Fibroblast of lung (primary cell): ENCODE data around the gene ZNF521. TPM values are rescaled to one million over a fixed set of nuclear protein-coding genes. Genes with fewer than 3 reads are reported as not detected.

Source experiments
- DNase-seq, 2 donors: peaks; one replicate each; pipeline versions ENCODE4 v3.0.0 to v3.0.0-alpha.2; 2010; ENCODE audit warnings: low read depth in 2 of 2
- H2AFZ ChIP-seq: 2 replicates; pipeline ENCODE4 v1.5.1; 2012; ENCODE audit warnings: low read length, control low read depth, inconsistent platforms
- H3K27ac ChIP-seq: 2 replicates; pipeline ENCODE4 v1.5.1; 2011; ENCODE audit warnings: low read length, control low read depth; ENCODE audit not compliant: insufficient read depth
- H3K27me3 ChIP-seq: 2 replicates; pipeline ENCODE4 v1.5.1; 2011; ENCODE audit warnings: mild to moderate bottlenecking, low read length; ENCODE audit not compliant: control insufficient read depth, insufficient read depth
- H3K36me3 ChIP-seq: 2 replicates; pipeline ENCODE4 v1.5.1; 2011; ENCODE audit warnings: low read length; ENCODE audit not compliant: control insufficient read depth, insufficient read depth
- H3K4me1 ChIP-seq: 2 replicates; pipeline ENCODE4 v1.5.1; 2011; ENCODE audit warnings: low read length; ENCODE audit not compliant: control insufficient read depth, insufficient read depth; ENCODE audit errors: extremely low read depth
- H3K4me2 ChIP-seq: 2 replicates; pipeline ENCODE4 v1.5.1; 2011; ENCODE audit warnings: low read length, control low read depth; ENCODE audit not compliant: insufficient read depth; ENCODE audit errors: extremely low read depth
- H3K4me3 ChIP-seq, 4 experiments: fragments of 200-600 bp in 1 of 4; sonication (generic) in 1 of 4; replicated peaks in 1 of 4; 2 replicates each; pipeline ENCODE4 v1.5.1; 2011 to 2016; ENCODE audit warnings: low read length in 4 of 4, low read depth in 3 of 4, mild to moderate bottlenecking in 3 of 4, control low read depth in 2 of 4, inconsistent platforms in 1 of 4, mixed read lengths in 1 of 4; ENCODE audit not compliant: insufficient read depth in 1 of 4; ENCODE audit errors: control extremely low read depth in 1 of 4
- H3K79me2 ChIP-seq: 2 replicates; pipeline ENCODE4 v1.5.1; 2012; ENCODE audit warnings: mild to moderate bottlenecking, low read length, inconsistent platforms; ENCODE audit not compliant: control insufficient read depth, insufficient read depth
- H3K9ac ChIP-seq: 2 replicates; pipeline ENCODE4 v1.5.1; 2011; ENCODE audit warnings: mild to moderate bottlenecking, low read length, control low read depth; ENCODE audit not compliant: insufficient read depth
- H3K9me3 ChIP-seq: 2 replicates; pipeline ENCODE4 v1.5.1; 2012; ENCODE audit warnings: low read depth, low read length; ENCODE audit not compliant: control insufficient read depth, insufficient read depth
- H4K20me1 ChIP-seq: 2 replicates; pipeline ENCODE4 v1.5.1; 2011; ENCODE audit warnings: low read length; ENCODE audit not compliant: control insufficient read depth, insufficient read depth; ENCODE audit errors: extremely low read depth
- CTCF ChIP-seq, 2 donors: IDR thresholded peaks in 1 of 2; conservative IDR thresholded peaks in 1 of 2; 1 replicate in 1 of 2; 2 replicates in 1 of 2; pipeline ENCODE4 v1.5.1; 2011 to 2012; ENCODE audit warnings: low read length in 2 of 2, control low read depth in 1 of 2, inconsistent platforms in 1 of 2, low read depth in 1 of 2, mild to moderate bottlenecking in 1 of 2
- EZH2 ChIP-seq: IDR thresholded peaks from 2 replicates; pipeline ENCODE4 v1.5.1; 2012; ENCODE audit warnings: low read length, control low read depth, mild to moderate bottlenecking; ENCODE audit errors: missing control alignments
- polyA plus RNA-seq, 2 donors: library from polyadenylated mRNA; depleted of rRNA in 1 of 2; stranded (reverse) in 1 of 2; unstranded in 1 of 2; fragments of >200 nt; gene quantifications; 2 replicates each; pipeline ENCODE4 v1.2.1, GENCODE V29; 2011 to 2012; ENCODE audit warnings: missing spikeins in 1 of 2
- total RNA-seq: library from RNA; depleted of rRNA; stranded (reverse); fragments of >200 nt; gene quantifications from 2 replicates; pipeline ENCODE4 v1.2.1, GENCODE V29; 2014

The ZNF521 gene
- total and polyA plus RNA-seq, 2 donors (not counting 1 experiment from before 2014, with no cell fraction given): 25.2 to 43.6 TPM

GRCh38 chr18:25190472-25190871 is 161.5 kb downstream of the ZNF521 start:
- Histone ChIP-seq H3K4me2 (no peak overlapping the region), H3K4me1 (no peaks in the 10 kb centered on the region), H2AFZ (no peak overlapping the region), H3K79me2 (no peaks in the 10 kb centered on the region), H3K27ac (no peak overlapping the region), H4K20me1 (no peaks in the 10 kb centered on the region), H3K27me3 (no peaks in the 10 kb centered on the region), H3K9ac (no peak overlapping the region), H3K36me3 (no peaks in the 10 kb centered on the region), H3K4me3 (no peak overlapping the region), H3K9me3 (no peaks in the 10 kb centered on the region)
- DNase-seq: no peak
- TF ChIP-seq EZH2 (no peak), CTCF (conservative IDR thresholded peaks at IDR 0.05 in 1 of 2, IDR thresholded peaks at IDR 0.05 in 1 of 2; ENCODE audit: low read depth in 1 of 2, low read length in 2 of 2) (no peak)

GRCh38 chr18:25189391-25190185 is 162.4 kb downstream of the ZNF521 start:
- no peak for DNase-seq
- no peak overlapping the region for H3K4me2 ChIP-seq

More at GRCh38 chr18:25189391-25190185, 162.4 kb downstream of the ZNF521 start:
- Histone ChIP-seq H3K4me3 (no peak overlapping the region), H3K4me1 (no peaks in the 10 kb centered on the region), H3K27me3 (no peaks in the 10 kb centered on the region), H4K20me1 (no peaks in the 10 kb centered on the region), H3K36me3 (no peaks in the 10 kb centered on the region), H3K27ac (no peak overlapping the region), H2AFZ (no peak overlapping the region), H3K9ac (no peak overlapping the region), H3K79me2 (no peaks in the 10 kb centered on the region), H3K9me3 (no peaks in the 10 kb centered on the region)
- TF ChIP-seq EZH2 (no peak), CTCF (conservative IDR thresholded peaks at IDR 0.05 in 1 of 2, IDR thresholded peaks at IDR 0.05 in 1 of 2; ENCODE audit: low read depth in 1 of 2, low read length in 2 of 2) (no peak)
